ENCODE data around the gene LMNA.
"Not testable (repeated sequence)": the region's sequence is repeated elsewhere in the genome, so short reads cannot be mapped to it uniquely, and the experiment has no call there.

The LMNA gene

DNA sequence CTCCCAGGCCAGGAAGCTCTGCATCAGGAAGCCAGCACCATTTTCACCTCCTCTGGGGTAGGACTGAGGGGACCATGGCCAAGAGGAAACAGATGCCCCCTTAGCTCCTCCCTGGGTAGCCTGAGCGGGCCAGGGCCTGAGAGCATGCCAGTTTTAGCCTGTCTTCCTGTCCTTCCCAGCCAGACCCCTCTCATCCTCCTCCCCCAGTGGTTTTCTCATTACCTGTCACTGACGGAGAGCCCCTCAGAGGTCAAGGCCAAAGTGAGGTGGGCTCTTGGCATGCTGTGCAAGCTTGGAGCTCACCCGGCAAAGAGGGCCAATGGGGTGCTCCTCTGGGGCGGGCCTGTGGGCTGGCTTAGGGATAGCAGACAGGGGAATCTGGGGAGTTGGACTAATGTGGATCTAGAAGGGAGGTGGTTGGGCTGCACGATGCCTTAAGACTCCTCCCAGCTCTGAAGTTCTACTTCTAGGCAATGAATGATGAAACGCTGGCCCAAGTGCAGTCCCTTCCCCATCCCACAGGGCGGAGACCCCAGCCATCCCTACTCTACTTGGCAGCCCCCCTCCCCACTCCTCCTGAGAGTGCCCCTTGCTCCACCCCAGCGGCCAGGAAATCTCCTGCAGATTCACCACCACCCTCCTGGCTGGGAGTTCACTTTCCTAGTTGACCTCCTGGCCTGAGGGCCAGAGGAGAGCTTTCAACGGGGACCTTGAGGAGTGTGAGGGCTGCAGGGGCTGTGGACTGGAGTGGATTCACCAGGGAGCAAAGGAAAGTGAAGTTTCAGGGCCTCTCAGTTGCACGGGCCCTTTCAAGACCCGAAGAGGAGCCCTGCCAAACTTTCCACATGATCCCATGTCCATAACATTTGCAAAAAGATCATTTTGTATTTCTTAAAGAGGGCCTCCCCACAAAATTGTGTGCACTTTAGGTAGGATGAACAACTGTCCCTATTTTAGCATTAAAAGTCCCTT, 9.4 kb upstream of the LMNA start:
- DNase-seq = no peak

DNA sequence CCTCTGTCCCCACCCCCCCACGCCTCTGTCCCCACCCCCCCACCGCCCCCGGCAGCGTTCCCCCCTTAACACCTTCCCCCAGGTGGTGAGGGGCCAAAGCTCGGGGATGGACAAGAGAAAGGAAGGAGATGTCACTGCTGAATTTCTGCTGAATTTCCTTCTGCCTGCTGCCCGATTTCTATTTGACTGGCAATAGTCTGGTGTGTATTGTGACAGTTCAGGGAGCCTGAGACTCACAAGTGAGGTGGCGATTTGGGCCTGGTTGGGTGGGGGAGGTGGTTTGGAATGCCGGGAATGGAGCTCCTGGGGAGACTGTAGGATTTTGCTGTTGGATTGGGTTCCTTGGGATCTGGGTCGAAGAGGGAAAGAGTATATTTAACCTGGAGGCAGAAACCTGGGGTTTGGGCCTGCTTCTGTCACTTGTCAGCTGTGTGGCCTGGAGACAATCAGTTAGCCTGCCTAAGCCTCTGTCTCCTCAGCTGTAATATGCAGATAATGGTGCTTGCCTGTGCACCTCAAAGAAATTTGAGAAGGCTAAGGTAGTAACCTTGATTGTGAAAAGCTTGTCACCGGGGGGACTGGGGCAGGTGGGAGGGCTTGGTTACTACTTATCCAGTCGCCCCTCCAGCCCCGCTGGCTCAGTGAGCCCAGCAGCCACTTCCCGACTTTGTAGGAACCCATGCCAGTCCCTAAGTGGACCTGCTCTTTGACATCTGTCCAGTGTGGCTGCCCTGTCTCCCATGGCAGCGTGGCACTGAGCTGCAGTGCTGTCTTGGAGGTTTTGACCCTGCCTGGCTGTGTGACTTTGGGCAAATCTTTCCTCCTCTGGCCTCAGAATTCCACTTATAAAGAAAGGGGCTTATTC, 7.7 kb upstream of the LMNA start:
- peak; percentile 30 to 45 (median 42) for DNase-seq

DNA sequence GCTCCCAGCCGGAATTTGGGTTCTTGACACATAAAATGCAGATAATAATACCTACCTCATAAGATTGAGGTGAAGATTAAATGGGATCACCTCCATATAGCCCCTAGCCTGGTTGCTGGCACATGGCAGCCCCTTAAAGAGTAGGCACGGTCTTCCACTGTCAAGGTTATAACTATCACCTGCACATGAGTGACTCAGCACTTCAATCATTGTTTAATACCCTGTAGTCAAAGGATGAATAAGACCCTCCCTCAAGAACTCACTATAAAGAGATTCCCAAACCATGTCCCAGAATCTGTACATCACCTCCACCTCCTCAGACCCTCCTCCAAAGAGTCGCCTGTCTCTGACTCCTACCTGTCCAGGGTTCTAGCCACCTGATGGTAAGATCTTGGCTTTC, 6.5 kb upstream of the LMNA start:
- no peak for DNase-seq

DNA sequence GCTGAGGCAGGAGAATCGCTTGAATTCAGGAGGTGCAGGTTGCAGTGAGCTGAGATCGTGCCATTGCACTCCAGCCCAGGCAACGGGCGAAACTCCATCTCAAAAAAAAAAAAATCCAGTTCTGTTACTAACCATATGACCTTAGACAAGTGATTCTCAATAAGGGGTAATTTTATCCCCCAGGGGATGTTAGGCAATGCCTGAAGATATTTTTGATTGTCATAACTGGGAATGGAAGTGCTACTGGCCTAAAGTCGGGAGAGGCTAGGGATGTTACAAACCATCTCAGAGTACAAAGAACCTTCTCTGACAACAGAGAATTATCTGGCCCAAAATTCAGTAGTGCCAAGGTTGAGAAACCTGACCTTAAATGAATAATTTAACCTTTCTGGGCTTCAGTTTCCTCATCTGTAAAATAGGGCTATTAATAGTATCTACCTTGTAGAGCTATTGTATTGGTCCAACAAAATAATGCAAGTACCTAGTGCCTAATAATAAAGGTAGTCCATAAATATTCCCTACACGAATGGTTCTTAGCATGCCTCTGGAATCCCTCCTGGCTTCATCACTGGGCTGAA, 5.8 kb upstream of the LMNA start:
- DNase-seq = no peak

DNA sequence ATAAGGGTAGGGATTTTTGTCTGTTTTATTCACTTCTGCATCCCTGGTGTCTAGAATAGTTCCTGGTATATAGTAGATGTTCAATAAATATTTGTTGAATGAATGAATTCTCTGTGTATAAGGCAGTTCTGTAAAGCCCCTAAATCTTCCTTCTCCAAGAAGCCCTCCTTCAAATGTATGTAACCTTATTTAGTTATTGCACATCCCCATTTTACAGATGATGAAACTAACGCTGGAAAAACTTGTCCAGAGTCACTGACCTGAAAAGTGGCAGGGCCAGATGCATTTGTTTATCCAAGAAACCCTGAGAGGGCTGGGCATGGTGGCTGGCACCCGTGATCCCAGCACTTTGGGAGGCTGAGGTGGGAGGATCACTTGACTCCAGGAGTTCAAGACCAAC, 4.3 kb upstream of the LMNA start:
- no peak for DNase-seq

DNA sequence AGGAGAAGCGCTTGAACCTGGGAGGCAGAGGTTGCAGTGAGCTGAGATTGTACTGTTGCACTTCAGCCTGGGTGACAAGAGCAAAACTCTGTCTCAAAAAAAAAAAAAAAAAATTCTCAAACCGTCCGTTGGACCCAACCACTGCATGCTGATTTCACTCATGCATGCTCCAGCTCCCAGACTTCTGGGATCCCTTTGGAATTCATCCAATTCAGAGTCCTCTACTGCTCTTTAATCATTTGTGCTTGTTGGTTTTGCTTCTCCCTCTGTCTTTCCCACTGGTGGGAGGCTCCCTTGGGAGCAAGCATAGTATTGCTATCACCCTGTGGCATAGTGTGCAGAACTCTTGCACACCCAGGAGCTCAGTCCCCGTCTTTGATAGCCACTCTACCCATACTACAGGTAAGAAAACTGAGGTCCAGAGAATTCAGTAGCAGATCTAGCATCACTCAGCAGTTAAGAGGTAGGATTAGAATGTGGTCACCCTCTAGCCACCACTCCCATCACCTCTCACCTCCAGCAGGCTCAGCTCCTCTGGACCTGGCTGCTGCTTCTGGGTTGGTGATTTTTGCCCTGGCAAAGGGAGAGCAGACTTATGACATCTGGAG, 3.1 kb upstream of the LMNA start:
- no peak for DNase-seq

DNA sequence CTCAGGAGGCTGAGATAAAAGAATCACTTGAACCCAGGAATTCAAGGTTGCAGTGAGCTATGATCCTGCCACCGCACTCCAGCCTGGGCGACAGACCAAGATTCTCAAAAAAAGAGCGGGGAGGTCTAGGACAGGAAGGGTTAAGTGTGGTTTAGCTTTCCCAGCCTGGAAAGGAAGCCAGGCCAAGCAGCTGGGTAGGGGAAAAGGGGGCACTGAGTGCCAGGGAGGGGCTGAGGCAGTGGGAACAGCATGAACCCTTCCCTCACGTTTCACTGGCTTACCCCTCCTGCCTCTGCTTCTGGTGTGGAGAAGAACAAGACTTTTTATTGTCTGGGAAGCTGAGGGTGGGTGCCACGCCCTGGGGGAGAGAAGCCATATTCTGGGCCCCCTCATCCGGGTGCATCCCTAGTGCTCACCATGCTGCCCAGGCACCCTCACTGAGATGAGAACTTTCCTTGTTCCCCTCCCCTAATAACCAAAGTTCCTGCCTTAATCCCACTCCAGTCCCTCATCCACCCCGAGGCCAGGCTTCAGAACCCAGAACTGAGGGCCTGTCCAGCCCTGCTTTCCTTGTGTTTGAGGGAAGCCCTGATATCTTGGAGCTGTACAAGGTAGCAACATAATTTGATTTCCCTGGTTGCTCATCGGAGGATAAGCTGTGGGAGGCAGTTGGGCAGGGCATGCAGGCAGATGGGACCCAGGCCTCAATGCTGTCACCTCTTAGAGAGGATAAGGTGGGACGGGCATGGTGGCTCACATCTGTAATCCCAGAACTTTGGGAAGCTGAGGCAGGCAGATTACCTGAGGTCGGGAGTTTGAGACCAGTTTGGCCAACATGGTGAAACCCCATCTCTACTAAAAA, 2.0 kb upstream of the LMNA start:
- no peak for DNase-seq

DNA sequence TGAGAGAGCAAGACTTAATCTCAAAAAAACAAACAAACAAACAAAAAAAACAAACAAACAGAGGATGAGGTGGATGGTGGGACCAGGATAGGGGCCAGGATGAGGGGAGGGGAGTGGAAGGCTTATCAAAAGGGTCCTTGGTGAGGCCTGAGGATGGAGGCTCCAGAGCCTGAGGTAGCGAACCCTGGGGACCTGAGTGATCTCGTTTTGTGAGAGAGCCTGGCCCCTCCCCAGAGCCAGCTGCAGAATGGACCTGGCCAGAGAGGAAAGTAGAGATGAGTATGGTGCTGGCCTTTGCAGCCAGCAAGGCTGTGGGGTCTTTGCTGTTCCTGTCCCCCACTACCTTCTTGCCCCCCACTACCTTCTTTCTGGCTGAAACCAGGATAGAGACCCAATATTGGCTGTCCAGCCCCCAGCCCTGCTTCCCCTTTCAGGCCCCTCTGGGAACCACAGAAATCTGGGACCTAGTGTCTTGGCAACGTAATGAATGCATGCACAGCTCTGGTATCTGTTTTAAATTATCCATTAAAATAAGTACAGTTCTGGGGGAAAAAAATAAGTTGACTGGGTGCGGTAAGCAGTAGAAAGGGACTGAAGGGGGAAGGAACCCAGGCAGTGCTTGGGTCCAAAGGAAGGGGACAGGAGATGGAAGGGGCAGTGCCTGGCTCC, 1.1 kb upstream of the LMNA start:
- DNase-seq = no peak

DNA sequence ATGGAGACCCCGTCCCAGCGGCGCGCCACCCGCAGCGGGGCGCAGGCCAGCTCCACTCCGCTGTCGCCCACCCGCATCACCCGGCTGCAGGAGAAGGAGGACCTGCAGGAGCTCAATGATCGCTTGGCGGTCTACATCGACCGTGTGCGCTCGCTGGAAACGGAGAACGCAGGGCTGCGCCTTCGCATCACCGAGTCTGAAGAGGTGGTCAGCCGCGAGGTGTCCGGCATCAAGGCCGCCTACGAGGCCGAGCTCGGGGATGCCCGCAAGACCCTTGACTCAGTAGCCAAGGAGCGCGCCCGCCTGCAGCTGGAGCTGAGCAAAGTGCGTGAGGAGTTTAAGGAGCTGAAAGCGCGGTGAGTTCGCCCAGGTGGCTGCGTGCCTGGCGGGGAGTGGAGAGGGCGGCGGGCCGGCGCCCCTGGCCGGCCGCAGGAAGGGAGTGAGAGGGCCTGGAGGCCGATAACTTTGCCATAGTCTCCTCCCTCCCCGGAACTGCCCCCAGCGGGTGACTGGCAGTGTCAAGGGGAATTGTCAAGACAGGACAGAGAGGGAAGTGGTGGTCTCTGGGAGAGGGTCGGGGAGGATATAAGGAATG, 505 bp downstream of the LMNA start:
- DNase-seq = peak; percentile 47 to 65 (median 48)

DNA sequence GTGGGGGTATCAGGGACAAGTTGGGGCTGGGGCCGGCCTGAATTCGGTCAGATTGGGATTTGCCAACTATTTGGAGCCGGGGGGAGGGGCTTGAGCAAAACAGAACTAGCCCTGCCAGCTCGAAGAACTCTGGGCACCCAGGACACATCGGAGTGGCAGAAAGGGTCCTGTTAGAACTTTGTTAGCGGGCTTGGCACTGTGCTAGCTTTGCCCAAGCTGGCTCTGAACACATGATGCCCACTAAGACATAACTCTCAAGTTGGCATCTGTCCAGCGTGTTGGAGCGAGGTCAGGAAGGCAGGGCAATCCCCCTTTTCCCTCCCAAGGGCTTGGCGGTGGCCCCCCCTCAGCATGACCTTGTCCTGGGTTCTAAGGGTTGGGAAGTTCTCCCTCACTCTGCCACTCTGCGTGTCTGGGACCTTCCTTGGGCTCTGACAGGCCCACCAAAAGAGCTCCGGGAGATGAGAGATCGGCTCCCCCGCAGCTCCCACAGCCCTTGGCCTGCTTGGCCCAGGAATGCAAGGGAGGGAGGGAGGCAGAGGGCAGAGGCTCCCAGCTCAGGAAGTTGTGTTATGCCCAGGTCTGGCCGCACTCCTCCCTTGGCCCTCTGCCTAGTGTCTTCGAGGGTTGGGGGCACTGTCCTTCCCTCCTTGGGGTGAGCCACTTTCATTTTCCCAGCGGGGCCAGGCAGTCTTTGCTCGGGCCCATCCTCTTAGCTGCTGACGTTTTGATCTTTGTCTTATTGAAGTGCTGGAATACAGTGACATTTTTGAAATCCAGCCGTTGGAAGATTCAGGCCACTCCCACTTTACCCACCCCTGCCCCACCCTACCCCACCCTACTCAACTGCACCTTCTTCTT, 1.2 kb downstream of the LMNA start:
- peak in 2 of 3 donors; percentile 40 to 46 for DNase-seq

DNA sequence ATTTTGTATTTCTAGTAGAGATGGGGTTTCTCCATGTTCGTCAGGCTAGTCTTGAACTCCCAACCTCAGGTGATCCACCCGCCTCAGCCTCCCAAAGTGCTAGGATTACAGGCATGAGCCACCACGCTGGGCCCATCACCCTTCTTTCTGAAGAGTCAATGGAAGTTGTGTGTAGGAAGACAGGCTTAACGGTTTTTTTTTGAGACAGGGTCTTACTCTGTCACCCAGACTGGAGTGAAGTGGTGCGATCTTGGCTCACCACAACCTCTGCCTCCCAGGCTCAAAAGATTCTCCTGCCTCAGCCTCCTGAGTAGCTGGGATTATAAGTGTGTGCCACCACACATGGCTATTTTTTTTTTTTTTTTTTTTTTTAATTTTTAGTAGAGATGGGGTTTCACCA, 2.2 kb downstream of the LMNA start:
- DNase-seq = not testable (repeated sequence)

- no peak for DNase-seq
Observed at GRCh38 chr1:156117414-156118176, 3.1 kb downstream of the LMNA start.

- no peak for DNase-seq
Observed at GRCh38 chr1:156118177-156118868, 3.8 kb downstream of the LMNA start.

GRCh38 chr1:156119503-156120209, 5.1 kb downstream of the LMNA start:
- peak; percentile 91 to 95 (median 94) for DNase-seq

DNA sequence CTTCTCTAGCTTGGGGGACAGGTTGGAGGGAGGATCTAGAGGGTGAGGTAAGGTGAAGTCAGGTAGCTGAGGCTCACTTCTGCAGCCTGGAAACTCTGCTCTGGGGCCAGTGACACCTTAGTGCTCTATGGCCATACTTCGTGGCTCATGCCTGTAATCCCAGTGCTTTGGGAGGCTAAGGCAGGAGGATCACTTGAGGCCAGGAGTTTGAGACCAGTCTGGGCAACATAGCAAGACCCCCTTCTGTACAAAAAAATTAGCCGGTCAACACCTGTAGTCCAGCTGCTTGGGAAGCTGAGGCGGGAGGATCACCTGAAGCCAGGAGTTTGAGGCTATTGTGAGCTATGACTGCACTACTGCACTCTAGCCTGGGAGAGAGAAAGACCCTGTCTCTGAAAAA, 5.8 kb downstream of the LMNA start:
- DNase-seq = no peak

- DNase-seq = not testable (repeated sequence)
Observed at GRCh38 chr1:156121005-156121404, 6.5 kb downstream of the LMNA start.

GRCh38 chr1:156121457-156121856, 6.9 kb downstream of the LMNA start:
- DNase-seq = no peak

DNA sequence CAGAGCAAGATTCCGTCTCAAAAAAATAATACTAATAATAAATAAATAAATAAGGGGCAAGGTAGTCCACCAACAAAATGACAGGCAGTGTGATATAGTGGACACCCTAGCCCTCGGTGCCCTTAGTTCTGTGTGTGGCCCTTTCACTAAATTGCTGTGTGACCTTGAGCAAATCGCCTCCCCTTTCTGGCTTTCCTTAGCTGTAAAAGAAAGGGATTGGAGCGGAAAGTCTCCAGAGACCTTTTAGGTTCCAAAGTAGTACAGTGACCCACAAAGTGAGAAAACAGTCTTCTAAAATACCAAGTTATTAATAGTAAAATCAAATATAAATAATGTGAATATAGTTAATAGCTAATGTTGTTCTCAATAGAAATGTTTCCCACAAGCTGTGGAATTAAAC, 7.6 kb downstream of the LMNA start:
- DNase-seq = no peak

All from suppressor macrophage treated with lipopolysaccharide for 1 hour (primary cell).